Measurements from ENCODE around the gene WDR6. TPM values are rescaled to one million over a fixed set of nuclear protein-coding genes. Genes with fewer than 3 reads are reported as not detected.

WDR6 gene
- total RNA-seq, 1 experiment from 2014 or later, result 76.1 TPM

DNA sequence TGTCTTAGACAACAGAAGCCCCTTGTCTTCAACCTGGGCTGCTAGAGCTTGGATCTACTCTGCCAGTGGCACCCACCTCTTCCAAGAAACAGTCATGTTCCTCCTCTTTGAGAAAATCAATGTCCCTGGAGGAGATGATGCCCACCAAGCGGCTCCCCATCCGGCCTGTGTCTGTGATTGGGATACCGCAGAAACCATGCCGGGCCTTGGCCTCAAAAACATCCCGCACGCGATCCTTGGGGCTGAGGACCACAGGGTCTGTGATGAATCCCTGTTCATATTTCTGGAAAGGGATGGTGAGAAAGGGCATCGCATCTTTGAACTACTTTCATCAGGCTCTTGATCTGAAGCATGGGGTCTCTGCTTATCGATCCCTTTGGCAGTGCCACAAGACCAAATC, 20.4 kb downstream of the WDR6 start:
- DNase-seq (ENCODE audit: low spot score), result no peak

DNA sequence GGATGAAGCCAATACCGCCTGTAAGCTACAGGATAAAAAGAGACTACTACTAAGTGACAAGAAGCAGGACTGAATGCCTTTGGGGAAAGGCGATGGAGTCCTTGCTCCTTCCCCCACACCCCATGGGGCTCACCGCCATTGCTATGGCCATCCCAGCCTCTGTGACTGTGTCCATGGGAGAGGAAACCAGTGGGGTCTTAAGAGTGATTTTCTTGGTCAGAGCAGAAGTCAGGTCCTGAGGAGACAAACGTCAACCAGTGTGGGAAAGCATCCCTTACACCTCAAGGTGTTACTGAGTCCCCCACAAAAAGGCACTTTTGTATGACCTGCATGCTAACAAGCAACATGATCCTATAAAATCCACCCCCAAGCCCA, 21.1 kb downstream of the WDR6 start:
- DNase-seq (ENCODE audit: low spot score), result no peak

DNA sequence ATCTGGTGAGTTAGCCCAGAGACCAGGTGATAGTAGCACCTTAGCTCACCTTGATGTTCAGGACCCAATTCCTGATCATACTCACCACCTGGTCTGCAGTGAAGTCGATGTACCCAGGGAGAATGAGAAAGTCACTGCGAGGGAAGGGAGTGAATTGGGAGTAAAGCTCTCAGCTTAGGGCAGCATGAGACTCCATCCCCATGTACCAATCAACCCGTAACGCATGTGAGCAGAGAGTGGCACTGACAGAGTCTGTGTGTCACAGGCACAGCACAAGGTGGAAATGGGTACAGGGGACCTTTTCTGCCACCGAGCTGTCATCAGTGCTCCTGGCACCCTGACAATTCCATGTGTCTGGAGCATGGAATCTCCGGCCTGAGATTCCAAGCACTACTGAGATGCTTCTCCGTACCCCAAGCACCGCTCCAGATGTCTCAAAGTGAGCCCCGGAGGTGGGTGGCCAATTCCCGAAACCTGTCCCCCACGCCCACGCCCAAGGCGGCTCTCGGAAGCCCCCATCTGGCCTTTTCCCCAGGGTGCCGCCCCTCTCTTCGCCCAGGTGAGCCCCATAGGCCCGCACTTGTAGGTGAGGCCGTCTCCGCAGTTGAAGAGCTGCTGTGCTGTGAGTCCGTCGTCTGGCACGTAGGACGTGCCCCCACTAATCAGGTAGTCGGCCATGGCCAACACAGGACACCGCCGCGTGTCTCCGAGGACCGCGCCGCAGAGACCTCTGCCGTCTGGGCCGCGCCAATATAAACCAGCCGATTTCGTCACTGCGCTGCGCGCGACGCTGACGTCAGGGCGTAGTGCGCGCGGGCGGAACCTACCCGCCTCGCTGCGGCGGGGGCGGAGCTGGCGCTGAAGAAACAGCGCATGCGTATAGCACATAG, 21.7 kb downstream of the WDR6 start, which contains the start of gene IMPDH2:
Gene IMPDH2 (minus strand): TSS at position 726 of the 890 bp plus-strand sequence. CDS start 48 bp downstream, at position 678.
- DNase-seq (ENCODE audit: low spot score), result peak; percentile 82

DNA sequence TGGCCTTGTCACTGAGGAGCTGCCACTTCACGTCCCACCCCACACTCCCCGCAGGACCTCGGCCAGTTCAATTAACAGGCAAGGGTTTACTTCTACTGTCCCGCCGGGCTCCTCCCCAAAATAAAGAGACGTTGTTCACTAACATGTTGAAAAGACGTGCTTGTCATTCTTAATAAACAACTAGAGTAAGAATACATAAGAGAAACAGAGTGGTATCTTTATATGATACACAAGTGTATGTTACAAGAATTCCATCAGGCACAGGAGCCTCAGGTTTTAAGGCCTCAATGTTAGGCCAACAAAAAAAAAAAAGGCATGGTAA, 22.3 kb downstream of the WDR6 start:
- DNase-seq (ENCODE audit: low spot score), result no peak

DNA sequence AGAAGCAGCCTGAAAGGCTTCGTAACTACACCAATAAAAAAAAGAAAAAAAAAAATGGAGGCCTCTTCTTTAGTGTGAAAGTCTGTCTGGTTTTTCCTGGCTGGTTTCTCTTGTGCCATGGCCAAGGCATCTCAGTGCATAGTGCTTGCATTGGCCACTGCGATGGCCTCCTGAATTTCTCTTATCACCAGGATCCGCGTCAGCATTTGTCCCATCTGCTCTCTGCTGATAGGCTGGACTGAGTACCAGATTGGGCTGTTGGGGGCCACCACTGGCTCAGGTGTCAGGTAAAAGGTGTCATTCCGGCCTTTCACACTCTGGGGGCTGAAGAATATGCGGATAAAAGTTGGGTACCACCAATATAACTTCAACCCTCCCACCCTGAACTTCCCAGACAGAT, 23.1 kb downstream of the WDR6 start:
- no peak for DNase-seq (ENCODE audit: low spot score)

DNA sequence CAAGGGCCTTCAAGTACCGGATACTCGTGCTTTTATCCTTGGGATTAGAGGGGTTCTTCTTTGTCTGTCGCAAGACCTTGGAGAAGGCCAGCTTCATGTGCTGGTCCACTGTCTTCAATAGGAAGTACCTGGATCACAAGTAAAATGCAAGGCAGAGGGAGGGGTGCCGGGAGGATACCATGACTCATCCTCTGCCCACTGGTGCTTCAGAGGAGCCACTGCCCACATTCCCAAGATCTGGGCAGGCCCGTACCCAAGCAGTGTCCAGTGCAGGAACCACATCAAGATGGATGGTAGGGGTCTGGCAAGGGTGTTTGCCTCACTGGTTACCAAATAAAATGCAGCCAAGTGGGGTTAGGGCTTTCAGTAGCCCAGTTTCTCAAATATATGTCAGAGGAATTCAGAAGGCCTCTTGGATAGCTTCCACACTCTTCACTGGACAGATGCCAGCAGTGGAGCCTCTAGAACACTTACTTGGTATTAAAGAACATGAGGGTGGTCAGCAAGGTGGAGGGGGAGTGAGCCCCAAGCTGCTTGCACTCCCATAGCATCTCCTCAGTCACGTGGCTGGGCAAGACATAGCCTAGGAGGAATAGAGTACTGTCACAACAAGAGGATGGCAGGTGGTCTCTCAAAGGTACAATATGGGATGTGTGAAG, 25.6 kb downstream of the WDR6 start:
- DNase-seq (ENCODE audit: low spot score), result peak; percentile 53

DNA sequence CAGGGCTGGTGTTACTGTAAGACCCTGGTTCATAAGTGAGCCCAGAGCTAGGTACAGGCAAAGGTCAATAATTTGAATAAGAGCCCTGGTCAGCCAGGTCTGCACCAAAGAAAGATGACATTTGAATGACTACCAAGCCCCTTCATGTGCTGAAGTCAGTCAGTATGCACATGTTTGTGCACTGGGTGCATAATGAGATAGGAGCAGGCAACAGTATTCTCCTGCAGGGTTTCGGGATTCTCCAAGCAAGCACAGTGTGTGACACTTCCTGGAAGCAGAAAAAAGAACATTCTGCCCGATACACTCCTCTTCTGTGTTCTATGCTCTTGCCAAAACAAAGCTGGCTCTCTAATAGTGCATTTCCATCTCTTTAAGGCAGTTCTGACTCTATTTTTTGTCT, 27.5 kb downstream of the WDR6 start:
- no peak for DNase-seq (ENCODE audit: low spot score)

DNA sequence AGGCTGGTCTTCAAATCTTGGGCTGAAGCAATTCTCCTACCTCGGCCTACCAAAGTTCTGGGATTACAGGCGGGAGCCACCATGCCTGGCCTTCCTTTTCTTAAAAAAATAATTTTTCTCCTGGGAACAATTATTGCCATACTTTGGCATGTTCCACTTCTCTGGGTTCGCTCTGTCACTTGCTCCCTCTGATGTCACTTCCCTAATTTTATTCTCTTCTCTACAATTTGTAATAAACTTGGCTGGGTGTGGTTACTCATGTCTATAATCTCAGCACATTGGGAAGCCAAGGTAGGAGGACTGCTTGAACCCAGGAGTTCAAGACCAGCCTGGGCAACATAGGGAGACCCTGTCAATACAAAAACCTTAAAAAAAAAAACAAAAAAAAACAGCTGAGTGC, 28.1 kb downstream of the WDR6 start:
- no peak for DNase-seq (ENCODE audit: low spot score)

DNA sequence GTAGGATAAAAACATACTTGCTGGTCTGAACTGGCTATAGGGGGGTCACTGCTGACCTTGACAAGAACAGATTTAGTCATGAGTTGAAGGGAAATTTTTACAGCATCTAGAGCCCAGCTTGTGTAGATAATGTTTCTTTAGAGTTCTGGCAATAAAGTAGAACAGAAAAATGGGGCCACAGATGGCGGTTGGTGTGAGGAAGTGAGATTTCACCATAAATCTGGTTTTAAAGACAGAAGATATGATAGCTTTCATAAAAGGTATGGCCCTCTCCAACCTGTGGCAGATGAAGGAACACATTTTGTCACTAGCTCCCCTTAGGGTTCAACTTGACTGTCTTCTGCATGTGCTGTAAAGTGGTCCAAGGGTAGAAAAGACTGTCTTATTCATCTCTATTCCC, 46.4 kb downstream of the WDR6 start:
- DNase-seq (ENCODE audit: low spot score), result no peak

DNA sequence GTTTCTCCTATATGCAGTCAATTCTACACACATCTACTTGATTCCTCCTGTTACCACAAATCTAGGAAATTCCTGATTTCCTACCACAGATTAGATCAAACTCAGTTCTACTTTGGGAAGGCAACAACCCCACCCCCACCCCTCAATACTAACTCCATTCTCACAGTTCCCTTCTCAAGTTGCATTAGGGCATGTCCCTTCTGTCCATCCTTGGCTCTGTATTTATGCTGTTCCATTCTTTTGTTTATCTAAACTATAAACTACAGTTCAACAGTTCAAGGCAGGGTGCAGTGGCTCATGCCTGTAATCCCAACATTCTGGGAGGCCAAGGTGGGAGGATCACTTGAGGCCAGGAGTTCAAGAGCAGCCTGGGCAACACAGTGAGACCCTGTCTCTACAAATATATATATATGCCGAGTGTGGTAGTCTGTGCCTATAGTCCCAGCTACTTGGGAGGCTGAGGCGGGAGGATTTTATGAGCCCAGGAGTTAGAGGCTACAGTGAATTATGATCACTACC, 47.2 kb downstream of the WDR6 start:
- no peak for DNase-seq (ENCODE audit: low spot score)

DNA sequence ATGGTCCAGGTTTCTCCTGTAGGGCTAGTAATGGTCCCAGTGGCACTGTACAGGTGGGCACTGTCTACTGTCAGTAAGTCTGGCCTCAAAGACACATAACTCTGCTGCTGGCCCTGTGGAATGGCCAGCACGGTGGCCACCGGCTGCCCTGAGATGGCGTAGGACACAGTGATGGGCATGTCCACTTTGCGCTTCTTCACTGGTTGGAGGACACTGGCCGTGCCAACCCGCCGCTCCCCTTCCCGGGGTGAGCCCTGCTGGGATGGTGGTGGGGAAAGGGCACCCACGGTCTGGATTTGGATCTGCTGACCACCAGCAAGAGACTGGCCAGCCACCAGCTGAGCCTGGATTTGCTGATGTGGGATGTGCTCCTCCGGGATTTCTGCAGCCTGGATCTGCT, 50.1 kb downstream of the WDR6 start:
- DNase-seq (ENCODE audit: low spot score), result no peak

DNA sequence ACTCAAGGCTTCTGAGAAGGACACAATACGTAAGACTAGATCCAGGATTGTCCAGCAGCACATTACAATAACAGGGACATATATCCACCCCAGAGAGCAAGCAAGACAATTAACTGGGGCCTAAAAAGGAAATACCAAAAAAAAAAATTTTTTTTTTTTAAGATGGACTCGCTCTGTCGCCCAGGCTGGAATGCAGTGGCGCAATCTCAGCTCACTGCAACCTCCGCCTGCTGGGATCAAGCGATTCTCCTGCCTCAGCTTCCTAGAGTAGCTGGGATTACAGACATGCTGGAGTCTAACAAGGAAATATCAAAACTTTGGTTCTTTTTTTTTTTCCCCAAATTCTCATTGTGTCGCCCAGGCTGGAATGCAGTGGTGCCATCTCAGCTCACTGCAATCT, 50.8 kb downstream of the WDR6 start:
- no peak for DNase-seq (ENCODE audit: low spot score)

Other genes starting within 250 kb of the WDR6 start
- gene PRKAR2A, start 159.5 kb upstream of the WDR6 start, total RNA-seq (2014; rRNA removed; shearing (Covaris generic)), result 33.9 and 37.3 TPM in 2 replicates
- gene SLC25A20, start 108.5 kb upstream of the WDR6 start, total RNA-seq (2014; rRNA removed; shearing (Covaris generic)), result 23.9 and 45.5 TPM in 2 replicates
- 71.3 and 76.1 TPM in 2 replicates for gene ARIH2, start 88.5 kb upstream of the WDR6 start, total RNA-seq (2014; rRNA removed; shearing (Covaris generic))
- gene P4HTM, start 17.1 kb upstream of the WDR6 start, total RNA-seq (2014; rRNA removed; shearing (Covaris generic)), result 20.7 and 21.2 TPM in 2 replicates
- 36.1 and 50.0 TPM in 2 replicates for gene DALRD3, start 11.2 kb downstream of the WDR6 start, total RNA-seq (2014; rRNA removed; shearing (Covaris generic))
- gene NDUFAF3, start 14.7 kb downstream of the WDR6 start, total RNA-seq (2014; rRNA removed; shearing (Covaris generic)), result 96.8 and 112 TPM in 2 replicates
- 218 and 219 TPM in 2 replicates for gene IMPDH2, start 22.0 kb downstream of the WDR6 start, total RNA-seq (2014; rRNA removed; shearing (Covaris generic))
- 79.1 and 82.7 TPM in 2 replicates for gene QRICH1, start 86.7 kb downstream of the WDR6 start, total RNA-seq (2014; rRNA removed; shearing (Covaris generic))
- gene QARS1, start 97.4 kb downstream of the WDR6 start, total RNA-seq (2014; rRNA removed; shearing (Covaris generic)), result 141 and 172 TPM in 2 replicates
- 48.3 and 54.2 TPM in 2 replicates for gene USP19, start 113.4 kb downstream of the WDR6 start, total RNA-seq (2014; rRNA removed; shearing (Covaris generic))
- 189 and 192 TPM in 2 replicates for gene LAMB2, start 125.7 kb downstream of the WDR6 start, total RNA-seq (2014; rRNA removed; shearing (Covaris generic))
- gene CCDC71, start 158.9 kb downstream of the WDR6 start, total RNA-seq (2014; rRNA removed; shearing (Covaris generic)), result 18.8 and 25.6 TPM in 2 replicates
- gene KLHDC8B, start 164.2 kb downstream of the WDR6 start, total RNA-seq (2014; rRNA removed; shearing (Covaris generic)), result 9.0 and 16.0 TPM in 2 replicates

Measured in A172 (cell line).